HG03432 (cell line): ENCODE results near the gene SRSF8.
A peak's percentile ranks its signal among the peaks of the same experiment; 100 is the strongest.
"Not testable (repeated sequence)": the region's sequence is repeated elsewhere in the genome, so short reads cannot be mapped to it uniquely, and the experiment has no call there.

Experiments
- ATAC-seq: cut with Tn5 transposase; IDR thresholded peaks from one replicate; pipeline ENCODE4 v1.9.1; 2021; ENCODE audit warnings: mild to moderate bottlenecking, moderate library complexity; ENCODE audit not compliant: unreplicated experiment

The SRSF8 gene

GRCh38 chr11:95093548-95093947, 26.8 kb downstream of the SRSF8 start:
- no peak for ATAC-seq

GRCh38 chr11:95095858-95096587, 29.3 kb downstream of the SRSF8 start:
- ATAC-seq: peak; percentile 87

- no peak for ATAC-seq
Observed at GRCh38 chr11:95097209-95097608, 30.5 kb downstream of the SRSF8 start.

GRCh38 chr11:95098826-95099225, 32.1 kb downstream of the SRSF8 start:
- ATAC-seq: no peak

- no peak for ATAC-seq
Observed at GRCh38 chr11:95100191-95100648, 33.5 kb downstream of the SRSF8 start.

GRCh38 chr11:95100856-95101507, 34.3 kb downstream of the SRSF8 start:
- ATAC-seq: no peak

GRCh38 chr11:95101935-95102334, 35.2 kb downstream of the SRSF8 start:
- no peak for ATAC-seq

- no peak for ATAC-seq
Observed at GRCh38 chr11:95102733-95103132, 36.0 kb downstream of the SRSF8 start.

GRCh38 chr11:95103701-95104100, 37.0 kb downstream of the SRSF8 start:
- no peak for ATAC-seq

- ATAC-seq: no peak
Observed at GRCh38 chr11:95104121-95104830, 37.6 kb downstream of the SRSF8 start.

GRCh38 chr11:95104856-95105255, 38.1 kb downstream of the SRSF8 start:
- no peak for ATAC-seq

GRCh38 chr11:95108159-95108611, 41.5 kb downstream of the SRSF8 start:
- ATAC-seq: no peak

GRCh38 chr11:95108671-95109551, 42.2 kb downstream of the SRSF8 start:
- no peak for ATAC-seq

GRCh38 chr11:95111471-95111870, 44.8 kb downstream of the SRSF8 start:
- not testable (repeated sequence) for ATAC-seq

- no peak for ATAC-seq
Observed at GRCh38 chr11:95111923-95112540, 45.3 kb downstream of the SRSF8 start.

- no peak for ATAC-seq
Observed at GRCh38 chr11:95115597-95115996, 48.9 kb downstream of the SRSF8 start.

GRCh38 chr11:95119361-95120060, 52.8 kb downstream of the SRSF8 start:
- ATAC-seq: no peak
